A549 (cell line): ENCODE results near the gene SFRP2. TPM values are rescaled to one million over a fixed set of nuclear protein-coding genes. Genes with fewer than 3 reads are reported as not detected.

Experiments
- ATAC-seq, 2 experiments: fragments of 200-7000 bp in 1 of 2; fragments of >200 bp in 1 of 2; cut with Nextera tagmentation in 1 of 2; cut with Tn5 transposase in 1 of 2; 3 replicates each; pipeline versions ENCODE4 v1.8.0 to v1.9.1; 2018 to 2020; ENCODE audit warnings: mild to moderate bottlenecking in 1 of 2, moderate library complexity in 1 of 2
- CTCF ChIA-PET: fragments of 300-600 bp; sonication (Branson Sonifier 250); formaldehyde crosslinking; extraction: SDS; loops from one replicate; lab custom pipeline; 2021; ENCODE audit warnings: antibody characterized with exemption, inconsistent platforms; lab: Yijun Ruan, JAX
- POLR2A ChIA-PET: fragments of 350-600 bp; formaldehyde crosslinking; extraction: SDS; loops from one replicate; lab custom pipeline; 2021; ENCODE audit warnings: antibody characterized with exemption, inconsistent platforms; lab: Yijun Ruan, JAX
- DNase-seq, 2 experiments: peaks; one replicate each; pipeline versions ENCODE4 v3.0.0 to v3.0.0-alpha.2; 2011 to 2016; ENCODE audit warnings: low read depth in 1 of 2, low spot score in 1 of 2
- FAIRE-seq: peaks from 2 replicates; lab custom pipeline; 2011; peaks lifted over from hg19 to GRCh38; lab: Jason Lieb, UNC
- H3K27ac ChIP-seq, 2 experiments: fragments of >200 bp; sonication (Bioruptor Twin); formaldehyde crosslinking; 3 replicates each; pipeline ENCODE4 v1.5.1; 2016 to 2017
- H3K4me1 ChIP-seq: fragments of >200 bp; sonication (Bioruptor Twin); formaldehyde crosslinking; 3 replicates; pipeline ENCODE4 v1.6.1; 2016
- H3K4me2 ChIP-seq: fragments of >200 bp; sonication (Bioruptor Twin); formaldehyde crosslinking; 3 replicates; pipeline ENCODE4 v1.6.1; 2016
- H3K4me3 ChIP-seq: fragments of >200 bp; sonication (Bioruptor Twin); formaldehyde crosslinking; 3 replicates; pipeline ENCODE4 v1.5.1; 2016
- H3K9me3 ChIP-seq: fragments of >200 bp; sonication (Bioruptor Twin); formaldehyde crosslinking; 3 replicates; pipeline ENCODE4 v1.6.1; 2016
- CTCF ChIP-seq: fragments of >200 bp; sonication (Bioruptor Twin); formaldehyde crosslinking; IDR thresholded peaks from 3 replicates; pipeline ENCODE4 v1.5.1; 2016
- E2F6 ChIP-seq: IDR thresholded peaks from 2 replicates; pipeline ENCODE4 v1.6.1; 2012; ENCODE audit warnings: low read depth, borderline replicate concordance
- EP300 ChIP-seq, 2 experiments: fragments of >200 bp; sonication (Bioruptor Twin); formaldehyde crosslinking; IDR thresholded peaks; 2 replicates in 1 of 2; 3 replicates in 1 of 2; pipeline ENCODE4 v1.6.1; 2016 to 2017
- GATA3 ChIP-seq: IDR thresholded peaks from 2 replicates; pipeline ENCODE4 v1.6.1; 2012; ENCODE audit warnings: borderline replicate concordance
- HES2 ChIP-seq: fragments of >200 bp; sonication (Bioruptor Twin); formaldehyde crosslinking; IDR thresholded peaks from 2 replicates; pipeline ENCODE4 v1.6.1; 2016
- HEYL ChIP-seq: fragments of 250-450 bp; sonication (Bioruptor Pico); IDR thresholded peaks from 2 replicates; pipeline ENCODE4 v1.8.0; 2021; ENCODE audit warnings: mild to moderate bottlenecking, moderate library complexity
- HOXB13 ChIP-seq: fragments of 250-450 bp; sonication (Bioruptor Pico); IDR thresholded peaks from 2 replicates; pipeline ENCODE4 v1.5.0; 2020; ENCODE audit warnings: low read depth, mild to moderate bottlenecking, moderate library complexity
- PHF8 ChIP-seq: fragments of 200-600 bp; sonication (generic); IDR thresholded peaks from 2 replicates; pipeline ENCODE4 v1.6.1; 2016; ENCODE audit warnings: low read depth, mild to moderate bottlenecking, antibody characterized with exemption, moderate library complexity, borderline replicate concordance
- POLR2A ChIP-seq: IDR thresholded peaks from 2 replicates; pipeline ENCODE4 v1.6.1; 2012; ENCODE audit warnings: mild to moderate bottlenecking, low read length
- RAD21 ChIP-seq, 2 experiments: fragments of >200 bp in 1 of 2; sonication (Bioruptor Twin) in 1 of 2; formaldehyde crosslinking in 1 of 2; IDR thresholded peaks in 1 of 2; conservative IDR thresholded peaks in 1 of 2; 2 replicates in 1 of 2; 3 replicates in 1 of 2; pipeline ENCODE4 v1.6.1; 2012 to 2018; ENCODE audit warnings: inconsistent platforms in 1 of 2
- SMC3 ChIP-seq: fragments of >200 bp; sonication (Bioruptor Twin); formaldehyde crosslinking; IDR thresholded peaks from 3 replicates; pipeline ENCODE4 v1.6.1; 2018; ENCODE audit warnings: inconsistent platforms
- SREBF2 ChIP-seq: fragments of 450-650 bp; IDR thresholded peaks from 2 replicates; pipeline ENCODE4 v1.6.1; 2014; ENCODE audit warnings: mild to moderate bottlenecking, moderate library complexity
- TFCP2L1 ChIP-seq: fragments of 250-450 bp; sonication (Bioruptor Pico); IDR thresholded peaks from 2 replicates; pipeline ENCODE4 v1.5.0; 2021; ENCODE audit warnings: mild to moderate bottlenecking
- USF2 ChIP-seq: fragments of 450-650 bp; IDR thresholded peaks from 2 replicates; pipeline ENCODE4 v1.6.1; 2014; ENCODE audit warnings: antibody characterized with exemption
- WGBS: methylation state at CpG from one replicate; pipeline ENCODE4 v1.1.6; 2017; ENCODE audit errors: missing lambda C conversion rate; 5-methylcytosine and 5-hydroxymethylcytosine counted together
- polyA plus RNA-seq, 4 experiments: library from polyadenylated mRNA; depleted of rRNA in 3 of 4; stranded (reverse); fragments of >200 nt; fragmentation: RNase III in 1 of 4; extraction: RNeasy Plus Mini Kit Qiagen cat#74134 plus additional on column Dnase treatment in 1 of 4; gene quantifications; 2 replicates in 3 of 4; 3 replicates in 1 of 4; pipeline ENCODE4 v1.2.3, GENCODE V29; 2011 to 2017

SFRP2 gene
- polyA plus RNA-seq, 2 of the 4 experiments (the other 2 are of a cell fraction): not detected

GRCh38 chr4:153757407-153757806 lies 31.5 kb downstream of the SFRP2 start (continued):
- TF ChIP-seq USF2: no peak
- TF ChIP-seq CTCF: no peak
- TF ChIP-seq PHF8: no peak

GRCh38 chr4:153755186-153755585 lies 33.7 kb downstream of the SFRP2 start:
- POLR2A ChIA-PET: interaction anchor here (0.7 kb wide), 1 partner anchor 897 kb away, joined by 3 read pairs; no protein-coding TSS in a partner anchor
- CTCF ChIA-PET: no interaction called here
- no peak for ATAC-seq
- Histone ChIP-seq H3K4me3 (no peak overlapping the region), H3K27ac (no peak overlapping the region), H3K4me1 (no peaks in the 10 kb centered on the region), H3K9me3 (no peaks in the 10 kb centered on the region), H3K4me2 (no peak overlapping the region)
- 14% methylated on average over 2 of the region's 2 CpGs for WGBS
- DNase-seq: no peak
- TF ChIP-seq SREBF2: no peak
- FAIRE-seq: no peak

- ATAC-seq (peak; percentile 83 to 92), DNase-seq (peak; percentile 15 to 51), FAIRE-seq (no peak)
- TF ChIP-seq GATA3: no peak
- TF ChIP-seq HEYL (CRISPR knock-in tag): no peak
- no peak for TF ChIP-seq HOXB13 (CRISPR knock-in tag)
- TF ChIP-seq POLR2A: no peak
- TF ChIP-seq SREBF2: no peak
- no peak for TF ChIP-seq HES2
- TF ChIP-seq RAD21 (conservative IDR thresholded peaks at IDR 0.05 in 1 of 2, IDR thresholded peaks at IDR 0.05 in 1 of 2): peak; percentile 65 to 72
- TF ChIP-seq EP300 (IDR thresholded peaks at IDR 0.05): no peak
- TF ChIP-seq CTCF: peak; percentile 60
- TF ChIP-seq TFCP2L1 (CRISPR knock-in tag): no peak
- peak; percentile 46; the same call in 2 of the 3 replicates for TF ChIP-seq SMC3
- TF ChIP-seq E2F6: no peak
- no peak overlapping the region for H3K4me2 ChIP-seq
- no peak overlapping the region for H3K27ac ChIP-seq
- H3K4me1 ChIP-seq: no peaks in the 10 kb centered on the region
- H3K4me3 ChIP-seq: no peak overlapping the region
- no peaks in the 10 kb centered on the region for H3K9me3 ChIP-seq
- POLR2A ChIA-PET: no interaction called here
- CTCF ChIA-PET: interaction anchor here (0.6 to 3.0 kb wide), 20 partner anchors 8 to 608 kb away, joined by 3 to 15 read pairs (median 4); no protein-coding TSS in a partner anchor
- 36% methylated on average over 5 of the region's 5 CpGs for WGBS
Measured at GRCh38 chr4:153750197-153750817, 38.6 kb downstream of the SFRP2 start.
